GM21786 (cell line): ENCODE data around the gene NFIB.

Experiments
- ATAC-seq: cut with Tn5 transposase; IDR thresholded peaks from one replicate; pipeline ENCODE4 v1.9.1; 2021; ENCODE audit not compliant: unreplicated experiment

Gene NFIB

DNA sequence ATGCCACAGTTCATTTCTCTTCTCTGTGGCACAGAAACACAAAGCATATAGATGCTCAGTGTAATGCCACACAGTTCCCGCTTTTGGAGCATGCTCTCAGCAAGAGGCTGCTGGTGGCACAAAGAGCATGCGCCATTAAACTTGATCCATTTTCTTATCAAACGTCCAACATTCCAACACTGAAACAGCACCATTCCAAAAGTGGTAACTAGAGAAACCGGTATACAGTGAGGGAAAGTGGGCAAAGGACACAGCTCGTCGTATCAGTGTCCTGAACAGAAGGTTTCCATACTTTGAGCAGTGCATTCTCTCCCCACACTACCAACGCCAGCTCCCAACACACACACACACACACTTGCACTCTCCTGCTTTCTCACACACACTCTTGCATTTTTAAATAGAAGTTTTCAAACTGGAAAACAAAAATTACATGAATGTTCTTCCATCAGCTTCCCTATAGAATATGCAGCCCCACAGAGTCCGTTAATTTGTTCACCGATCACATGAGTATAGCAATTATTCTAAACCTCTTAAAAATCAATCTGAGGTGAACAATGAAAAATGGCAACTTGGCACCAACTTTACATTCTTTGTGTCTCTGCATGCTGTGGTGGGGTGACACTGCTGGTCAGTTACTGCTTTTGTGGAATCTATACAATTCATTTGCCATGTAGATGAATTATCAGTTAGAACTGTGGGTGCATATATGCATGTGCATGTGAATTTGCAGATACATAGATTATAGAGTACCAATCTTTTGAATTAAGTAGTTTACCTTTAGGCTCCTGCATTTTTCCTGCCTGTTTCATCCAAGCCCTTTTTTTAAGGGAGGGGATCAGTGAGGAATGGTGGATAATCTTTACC lies 5.7 kb downstream of the NFIB start:
- no peak for ATAC-seq

DNA sequence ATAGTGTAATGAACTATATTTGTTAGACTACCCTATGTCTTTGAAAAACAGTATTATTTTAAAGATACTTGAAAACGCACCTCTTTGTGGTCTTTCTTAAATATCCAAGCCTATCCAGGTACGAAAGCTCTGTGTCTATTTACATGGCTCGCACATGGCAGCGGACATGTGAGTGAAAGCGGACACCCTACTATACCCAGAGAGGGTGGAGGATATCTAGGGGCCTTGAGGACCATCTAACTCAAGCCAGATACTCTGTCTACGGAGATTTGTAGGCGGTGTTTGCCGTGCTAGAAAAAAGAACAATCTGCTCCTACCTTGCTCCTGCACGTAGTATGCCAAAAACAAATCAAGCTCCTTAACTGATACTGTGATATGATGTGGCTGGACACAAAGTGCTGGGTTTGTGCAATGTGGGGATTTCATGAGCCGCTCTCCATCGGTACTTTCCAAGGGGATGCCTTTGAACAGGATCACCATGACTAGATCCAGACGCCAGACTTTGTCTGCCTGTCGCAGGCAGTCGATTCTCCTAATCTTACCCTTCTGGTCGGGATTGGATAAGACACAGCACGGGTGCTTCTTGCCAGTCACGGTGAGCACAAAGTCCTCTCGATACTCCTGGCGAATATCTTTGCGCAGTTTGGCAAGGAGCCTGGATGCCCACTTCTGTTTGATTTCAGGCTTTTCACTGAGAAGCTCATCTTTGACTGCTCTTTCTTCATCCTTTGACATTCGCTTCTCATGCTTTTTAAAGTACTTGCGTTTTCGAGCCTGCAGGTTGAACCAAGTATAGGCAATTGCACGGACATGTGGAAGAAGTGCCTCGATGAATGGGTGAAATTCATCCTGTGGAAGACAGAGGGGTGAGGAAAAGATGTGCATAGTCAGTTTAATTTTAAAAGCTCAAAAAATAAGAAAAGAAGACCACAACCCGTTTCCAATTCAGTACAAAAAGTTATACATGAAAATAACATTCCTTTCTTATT lies 7.0 kb downstream of the NFIB start:
- no peak for ATAC-seq

DNA sequence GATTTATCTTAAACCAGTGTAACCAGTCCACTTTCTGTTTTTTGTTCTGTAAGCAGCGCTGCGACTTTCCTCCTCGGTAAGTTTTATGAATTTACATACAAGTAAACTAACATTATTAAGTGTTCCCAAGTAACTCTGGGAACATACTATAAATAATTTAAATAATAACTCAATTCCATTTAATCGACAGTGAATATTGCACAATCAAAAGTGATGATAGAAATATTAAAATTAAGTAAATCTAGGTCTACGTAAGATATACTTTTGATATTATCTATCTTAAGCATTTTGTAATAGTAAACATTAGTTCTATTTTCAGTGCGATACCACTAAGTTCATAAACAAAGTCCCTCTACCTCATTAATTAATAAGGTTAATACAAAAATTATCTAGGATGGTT lies 7.8 kb downstream of the NFIB start:
- ATAC-seq = no peak

DNA sequence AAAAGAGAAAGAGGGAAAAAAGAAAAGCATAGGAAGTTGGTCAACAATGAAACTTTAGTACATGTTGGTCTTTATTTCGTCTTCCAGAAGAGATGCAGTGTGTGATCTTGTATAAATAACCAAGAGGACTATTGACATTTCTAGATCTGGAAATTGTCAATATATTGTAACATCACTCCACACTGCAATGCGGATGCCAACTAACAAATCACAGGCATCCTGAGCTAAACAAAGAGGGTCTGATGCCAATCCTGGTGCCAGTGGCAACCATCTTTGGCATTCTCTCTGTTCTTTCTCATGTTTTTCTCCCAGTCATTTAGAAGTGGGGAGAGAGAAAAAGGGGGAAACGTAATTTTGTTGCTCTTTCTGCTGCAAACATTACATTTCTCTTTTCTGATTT lies 9.7 kb downstream of the NFIB start:
- no peak for ATAC-seq

DNA sequence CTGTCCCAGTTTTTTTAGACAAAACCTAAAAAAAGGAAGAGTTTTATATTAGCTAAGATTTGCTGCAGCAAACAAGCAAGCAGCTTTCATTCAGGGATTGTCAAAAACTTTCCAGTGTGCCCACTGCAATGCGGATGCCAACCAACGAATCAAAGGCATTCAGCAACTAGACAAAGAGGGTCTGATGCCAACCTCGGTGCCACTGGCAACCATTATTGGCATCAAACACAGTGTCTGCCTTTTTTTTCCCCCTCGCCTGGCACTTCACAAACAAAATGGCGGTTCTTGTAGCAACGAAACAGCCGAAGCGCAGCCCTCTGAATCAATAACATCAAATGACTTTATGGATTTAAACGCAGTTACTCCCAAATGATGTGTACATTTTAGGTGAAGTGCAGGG lies 10.4 kb downstream of the NFIB start:
- no peak for ATAC-seq

DNA sequence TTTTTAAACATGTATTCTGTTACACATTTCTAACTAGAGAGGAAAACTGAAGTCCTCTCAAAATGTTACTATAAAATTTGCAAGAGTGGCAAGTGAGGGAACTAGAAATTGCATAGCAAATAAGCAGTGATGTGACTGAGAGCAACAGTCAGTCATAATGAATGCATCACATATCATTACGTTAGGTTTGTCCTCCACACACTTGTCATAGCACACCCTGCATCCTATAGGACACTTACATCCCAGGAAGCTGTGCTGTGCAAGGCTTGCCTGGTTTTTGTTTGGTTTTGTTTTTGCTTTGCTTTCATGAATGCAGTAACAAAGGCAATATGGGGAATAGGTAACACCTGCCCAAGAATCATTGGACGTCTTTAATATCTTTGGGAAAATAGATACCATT lies 10.8 kb downstream of the NFIB start:
- ATAC-seq = no peak

DNA sequence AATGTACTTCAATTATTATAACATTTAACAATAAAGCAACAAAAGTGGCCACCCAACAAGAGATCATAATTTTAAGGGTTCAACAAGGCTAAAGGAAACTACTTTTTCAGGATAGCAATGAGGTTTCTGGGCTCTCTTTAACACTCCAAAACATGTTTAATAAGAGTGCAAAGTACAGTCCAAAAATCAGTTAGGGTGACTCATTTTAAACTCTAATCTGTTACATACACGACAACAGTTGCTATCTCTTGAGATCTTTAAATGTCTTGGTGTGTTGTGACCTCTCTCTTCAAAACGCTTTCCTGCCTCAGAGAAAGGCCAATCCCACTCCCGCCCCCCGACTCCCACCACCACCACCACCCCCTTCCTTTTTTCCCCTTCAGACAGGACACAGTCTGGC lies 11.5 kb downstream of the NFIB start:
- no peak for ATAC-seq

DNA sequence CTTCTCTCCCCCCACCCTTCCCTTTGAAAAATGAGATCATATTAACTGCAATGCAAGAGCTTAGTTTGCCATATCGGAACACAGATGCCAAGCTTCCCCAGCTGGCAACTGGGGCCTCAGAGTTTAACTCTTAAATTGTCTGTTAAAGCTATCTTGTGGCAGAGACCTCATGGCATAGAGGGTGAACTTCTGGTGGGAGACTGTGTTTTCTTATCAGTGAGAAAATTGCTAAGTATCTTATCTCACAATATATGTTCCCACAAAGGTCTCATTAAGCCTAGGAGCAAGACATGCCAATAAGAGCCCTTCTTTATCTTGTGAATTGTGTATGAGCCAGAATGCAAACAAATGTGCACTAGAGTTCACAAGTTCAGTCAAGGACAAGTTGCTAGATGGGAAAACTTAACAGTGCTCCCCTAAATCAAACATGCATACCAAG lies 12.3 kb downstream of the NFIB start:
- no peak for ATAC-seq

DNA sequence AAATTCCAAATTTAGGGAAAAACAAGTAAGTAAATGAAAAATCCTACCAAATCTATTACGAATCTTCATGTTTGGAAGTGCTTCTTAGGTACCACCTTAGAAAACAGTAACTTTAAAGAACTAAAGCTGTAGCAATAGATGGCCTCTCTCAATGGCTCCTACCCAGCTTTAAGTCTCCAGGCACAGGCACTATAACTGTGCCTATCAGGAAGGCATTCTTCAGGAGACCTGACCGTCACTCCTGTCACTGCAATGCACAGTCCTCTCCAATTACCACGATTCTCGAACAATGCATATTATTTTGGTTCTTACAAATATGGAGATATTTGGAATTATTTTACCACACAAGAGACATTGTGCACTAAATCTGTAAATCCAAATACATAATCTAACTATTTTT lies 12.9 kb downstream of the NFIB start:
- ATAC-seq = no peak

DNA sequence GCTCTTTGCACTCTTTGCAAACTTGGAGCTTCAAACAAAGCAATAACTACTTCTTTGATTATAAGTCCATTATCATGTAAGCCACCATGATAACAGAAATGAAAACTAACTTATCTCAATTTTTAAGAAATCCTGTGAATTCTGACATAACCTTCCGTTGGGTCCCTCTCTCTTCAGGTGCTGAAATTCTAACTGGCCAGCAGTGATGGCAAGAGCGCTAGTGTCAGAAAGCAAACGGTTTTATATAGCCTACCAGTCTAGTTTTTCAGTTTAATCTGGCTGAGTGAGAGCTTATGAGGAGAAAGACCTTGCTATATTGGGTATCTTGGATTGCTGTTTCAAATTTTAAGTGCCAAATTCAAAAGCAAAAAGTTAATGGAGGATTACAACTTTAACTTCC lies 13.4 kb downstream of the NFIB start:
- ATAC-seq = no peak

DNA sequence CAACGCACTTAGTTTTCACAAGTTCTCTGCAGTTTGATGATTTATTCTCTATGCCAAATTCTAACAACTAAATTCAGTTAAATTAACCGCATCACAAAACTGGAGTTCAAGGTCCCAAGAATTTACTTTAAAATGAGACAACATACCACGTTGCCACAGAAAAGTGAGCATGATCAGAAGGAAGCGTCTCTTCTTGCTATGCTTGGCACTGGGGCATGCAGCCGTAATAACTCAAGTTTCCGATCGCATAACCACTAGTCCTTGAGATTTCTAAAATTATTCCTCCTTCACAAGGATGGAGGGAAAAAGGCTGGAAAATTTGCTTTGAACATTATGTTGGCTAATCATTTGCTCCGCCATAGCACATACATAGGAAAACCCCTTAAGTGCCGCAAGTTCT lies 13.9 kb downstream of the NFIB start:
- ATAC-seq = no peak

DNA sequence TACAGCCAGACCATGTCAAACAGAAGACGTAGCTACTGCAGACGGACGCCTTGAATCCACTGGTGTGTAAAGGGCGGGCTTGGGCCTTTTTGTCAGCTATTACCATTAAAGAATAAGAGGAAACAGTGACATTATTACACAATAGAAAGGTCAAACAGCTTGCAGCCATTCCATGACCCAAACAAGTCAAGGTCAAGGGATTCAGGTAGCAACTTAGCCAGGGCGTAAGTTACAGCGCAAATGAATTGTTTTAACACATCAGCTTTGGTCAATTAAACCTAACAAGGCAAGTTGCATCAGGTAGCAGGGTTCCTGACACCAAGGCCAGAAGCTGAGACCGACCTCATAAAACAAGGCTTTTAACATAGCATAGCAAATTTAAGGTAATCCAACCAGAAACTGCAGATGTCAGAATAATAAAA lies 15.3 kb downstream of the NFIB start:
- no peak for ATAC-seq

DNA sequence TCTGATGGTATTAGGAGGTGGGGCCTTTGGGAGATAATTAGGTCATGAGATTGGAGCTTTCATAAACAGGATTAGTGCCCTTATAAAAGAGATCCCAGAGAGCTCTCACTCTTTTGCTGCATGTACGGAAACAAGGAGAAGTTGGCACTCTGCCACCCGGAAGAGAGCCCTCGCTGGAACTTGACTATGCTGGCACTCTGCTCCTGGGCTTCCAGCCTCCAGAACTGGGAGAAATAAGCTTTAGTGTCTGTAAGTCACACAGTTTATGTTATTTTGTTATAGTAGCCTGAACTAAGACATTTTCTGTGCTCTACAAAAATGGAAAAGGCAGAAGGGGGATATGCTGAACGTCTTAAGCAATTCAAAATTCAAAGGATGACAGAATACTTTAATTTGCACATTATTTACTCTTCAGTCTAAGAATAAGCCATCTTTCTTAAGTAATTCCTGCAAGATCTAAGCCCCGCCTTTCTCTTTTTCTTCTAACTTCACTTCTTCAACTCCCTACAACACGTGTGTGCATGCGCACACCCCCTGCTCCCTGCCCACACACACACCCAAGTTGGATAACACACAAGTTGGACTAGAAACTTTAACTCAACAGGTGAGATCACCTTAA lies 17.3 kb downstream of the NFIB start:
- no peak for ATAC-seq

DNA sequence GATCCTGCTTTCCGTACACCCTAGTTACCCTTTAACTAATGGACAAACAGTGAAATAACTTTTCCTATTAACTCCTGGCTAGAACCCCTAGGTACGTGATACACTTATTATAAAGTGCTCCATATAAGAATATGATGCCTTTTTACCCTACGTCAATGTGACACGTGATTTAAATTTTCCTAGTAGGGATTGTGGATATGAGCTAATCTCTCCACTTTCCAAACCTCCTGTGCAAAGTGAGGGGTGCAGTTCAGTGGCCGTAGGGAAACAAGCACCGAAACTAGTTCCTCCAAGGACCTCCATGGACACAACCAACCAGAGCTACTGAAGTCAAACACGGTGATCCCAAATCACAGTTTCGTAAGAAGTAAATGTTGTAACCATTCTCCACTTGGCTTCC lies 19.3 kb downstream of the NFIB start:
- no peak for ATAC-seq

DNA sequence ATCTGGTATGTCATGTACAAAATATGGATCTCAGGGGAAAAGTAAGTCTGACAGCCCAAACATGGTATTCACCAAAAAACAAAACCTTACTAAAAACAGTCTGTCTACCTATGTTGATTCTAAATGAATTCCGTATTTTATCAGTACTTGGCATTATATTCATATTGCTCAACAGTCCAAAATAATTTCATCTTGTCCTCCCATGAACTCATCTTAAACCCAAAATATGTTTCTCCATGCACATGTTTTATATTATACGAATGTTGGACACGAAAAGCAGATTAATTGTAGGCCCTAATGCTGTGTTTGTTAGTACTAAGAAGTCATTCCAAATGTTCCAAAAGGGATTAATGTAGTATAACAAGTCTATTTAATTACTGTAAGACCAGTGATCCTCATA lies 20.1 kb downstream of the NFIB start:
- no peak for ATAC-seq

DNA sequence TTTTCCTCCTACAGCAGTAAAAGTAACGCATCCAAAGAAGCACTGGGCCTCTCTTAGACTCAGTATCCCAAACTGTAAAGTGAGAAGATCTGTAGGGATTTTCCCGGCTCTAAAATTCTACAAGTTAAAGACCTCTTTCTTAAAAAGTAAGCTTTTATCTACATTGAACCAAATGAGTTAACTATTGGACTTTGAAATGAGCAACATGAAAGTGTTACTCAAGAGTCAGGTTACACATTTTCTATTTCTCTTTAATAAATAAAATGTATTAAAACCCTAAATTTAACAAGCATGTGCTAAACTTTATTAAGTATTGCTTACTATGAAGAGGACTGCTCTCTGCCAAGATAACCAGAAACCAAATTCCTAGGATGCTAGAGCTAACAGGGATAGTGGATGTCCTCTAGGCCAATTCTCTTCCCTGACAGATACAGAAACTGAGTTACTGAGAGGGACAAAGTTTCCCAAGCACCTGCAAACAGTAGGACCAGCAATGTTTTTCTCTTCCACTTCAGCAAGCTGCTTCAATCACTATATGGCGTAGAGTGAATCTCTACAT lies 21.7 kb downstream of the NFIB start:
- no peak for ATAC-seq

DNA sequence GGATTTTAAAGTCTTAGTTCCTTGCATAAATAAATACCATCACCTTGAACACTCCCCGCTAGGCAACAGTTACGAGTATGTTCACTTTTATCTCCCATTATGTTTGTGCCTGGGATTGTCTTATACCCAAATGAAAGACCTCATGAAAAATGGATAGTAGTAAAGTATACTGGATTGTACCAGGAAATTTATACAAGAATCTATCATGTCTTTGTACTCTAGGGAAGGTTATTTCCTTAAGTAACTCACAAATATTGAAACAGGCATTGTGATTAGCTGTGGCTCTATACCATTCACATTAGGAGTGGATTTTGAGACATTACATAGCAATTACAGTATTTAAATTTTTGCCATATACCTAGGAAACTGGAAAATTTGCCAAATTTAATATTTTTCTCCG lies 24.0 kb downstream of the NFIB start:
- ATAC-seq = no peak

DNA sequence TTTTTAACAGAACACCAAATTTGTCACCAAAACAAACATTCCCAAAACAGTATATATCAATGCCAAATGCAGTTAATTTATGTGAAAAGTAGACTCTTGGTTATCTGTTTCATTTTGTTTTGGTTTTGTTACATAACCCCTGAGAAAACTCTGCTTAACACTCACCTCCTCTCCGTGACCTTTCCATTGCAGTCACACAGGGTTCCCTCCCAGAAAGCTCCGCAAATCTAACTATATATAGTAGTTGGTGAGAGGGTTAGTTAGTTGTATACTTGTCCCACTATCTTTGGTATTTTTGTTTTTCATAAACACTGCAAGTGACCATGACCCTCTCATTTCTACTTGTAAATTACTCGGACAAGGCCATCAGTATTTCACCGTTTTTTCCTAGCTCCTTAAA lies 25.5 kb downstream of the NFIB start:
- no peak for ATAC-seq

DNA sequence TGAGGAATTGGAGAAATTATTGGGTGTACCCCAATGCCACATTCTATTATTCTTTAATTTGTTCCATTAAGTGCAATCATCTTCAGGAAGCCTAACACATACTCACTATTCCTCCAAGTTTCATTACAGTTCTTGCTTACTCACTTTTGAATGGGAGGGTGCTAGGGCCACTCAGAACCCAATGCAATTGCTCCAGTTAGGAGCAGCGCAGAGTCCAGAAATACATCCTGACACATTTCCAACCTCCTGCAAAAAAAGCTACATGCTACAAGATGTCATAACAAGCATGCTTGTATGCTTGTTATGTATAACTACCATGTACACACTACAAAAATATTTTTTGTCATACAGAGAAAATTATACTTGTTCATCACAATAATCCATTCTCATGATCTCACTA lies 27.8 kb downstream of the NFIB start:
- ATAC-seq = no peak

DNA sequence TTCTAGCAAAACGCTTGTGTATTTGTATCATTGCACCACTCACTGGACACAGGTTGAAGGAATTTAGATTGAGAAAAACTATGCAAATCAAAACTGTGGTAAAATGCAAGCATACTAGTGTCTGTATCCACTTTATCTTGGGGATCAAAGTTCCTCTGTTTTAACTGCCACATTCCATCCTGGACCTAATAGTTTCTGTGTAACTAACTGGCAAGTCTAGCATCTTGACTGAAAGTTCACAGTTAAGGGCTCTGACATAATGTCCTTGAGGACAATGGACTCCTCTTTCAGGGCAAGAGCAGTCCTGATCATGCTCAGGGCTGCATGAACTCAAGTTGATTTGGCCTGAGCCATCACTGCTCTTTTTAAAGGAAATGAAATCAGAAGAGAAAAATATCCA lies 30.7 kb downstream of the NFIB start:
- no peak for ATAC-seq

DNA sequence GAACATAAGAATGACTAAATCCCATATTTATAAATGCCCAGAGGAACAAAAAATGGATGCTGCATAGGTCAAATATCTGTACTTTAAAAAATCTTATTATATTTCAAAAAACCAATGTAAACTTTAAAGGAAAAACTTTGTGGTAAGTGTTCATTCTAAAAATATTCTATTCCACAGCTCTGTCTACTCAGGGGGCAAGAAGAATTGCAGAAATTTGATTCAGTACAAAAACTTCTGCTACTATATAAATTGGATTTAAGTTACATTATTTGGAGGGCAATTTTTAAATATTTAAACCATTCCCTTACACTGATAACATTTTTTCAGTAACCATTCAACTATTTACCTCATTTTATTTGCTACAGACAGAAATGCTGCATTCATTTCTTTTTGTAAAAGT lies 32.1 kb downstream of the NFIB start:
- no peak for ATAC-seq
